Epithelial cell of proximal tubule (primary cell): ENCODE data around the gene PROKR2. TPM values are rescaled to one million over a fixed set of nuclear protein-coding genes. Genes with fewer than 3 reads are reported as not detected.

Experiments used
- DNase-seq: peaks from one replicate; pipeline ENCODE4 v3.0.0-alpha.2; 2011; ENCODE audit warnings: low read depth
- H3K4me3 ChIP-seq: 2 replicates; pipeline ENCODE4 v1.5.1; 2011; ENCODE audit warnings: low read depth, mild to moderate bottlenecking, low read length
- CTCF ChIP-seq: conservative IDR thresholded peaks from 2 replicates; pipeline ENCODE4 v1.5.1; 2012; ENCODE audit warnings: low read depth, mild to moderate bottlenecking, low read length
- total RNA-seq: library from RNA; depleted of rRNA; stranded (reverse); fragments of >200 nt; gene quantifications from 2 replicates; pipeline ENCODE4 v1.2.3, GENCODE V29; 2015

The PROKR2 gene
- total RNA-seq, 1 donor from 2014 or later = not detected

GRCh38 chr20:5327356-5327755 lies 10.6 kb upstream of the PROKR2 start:
- no peak for TF ChIP-seq CTCF
- no peak overlapping the region for H3K4me3 ChIP-seq
- no peak for DNase-seq

GRCh38 chr20:5315807-5316187 lies 957 bp downstream of the PROKR2 start:
- no peak for DNase-seq
- TF ChIP-seq CTCF = no peak
- H3K4me3 ChIP-seq = no peak overlapping the region

GRCh38 chr20:5313916-5314315 lies 2.8 kb downstream of the PROKR2 start:
- no peak for DNase-seq
- TF ChIP-seq CTCF = no peak
- no peak overlapping the region for H3K4me3 ChIP-seq

- no peak for TF ChIP-seq CTCF
- DNase-seq = no peak
- H3K4me3 ChIP-seq = no peak overlapping the region
These were observed 4.2 kb downstream of the PROKR2 start for GRCh38 chr20:5312518-5312917.

- no peak for TF ChIP-seq CTCF
- DNase-seq = no peak
- H3K4me3 ChIP-seq = no peak overlapping the region
These were observed 6.8 kb downstream of the PROKR2 start for GRCh38 chr20:5309971-5310370.

GRCh38 chr20:5298811-5299210 lies 17.9 kb downstream of the PROKR2 start:
- no peak for DNase-seq
- TF ChIP-seq CTCF = no peak
- no peak overlapping the region for H3K4me3 ChIP-seq

GRCh38 chr20:5297280-5298004 lies 19.3 kb downstream of the PROKR2 start:
- no peak for TF ChIP-seq CTCF
- no peak overlapping the region for H3K4me3 ChIP-seq
- no peak for DNase-seq
